LNCaP clone FGC (cell line): ENCODE results near the gene RAB22A.

ENCODE experiments used
- DNase-seq: peaks from one replicate; pipeline ENCODE4 v3.0.0-alpha.2; 2011; ENCODE audit warnings: low read depth
- H3K4me3 ChIP-seq: 2 replicates; pipeline ENCODE4 v1.5.1; 2011; ENCODE audit warnings: mild to moderate bottlenecking, low read depth, low read length, control low read depth
- TF ChIP-seq, protein P1 (sequence below): IDR thresholded peaks from 2 replicates; pipeline ENCODE4 v1.5.1; 2012; ENCODE audit warnings: mild to moderate bottlenecking; ENCODE audit not compliant: control insufficient read depth, insufficient read depth; ENCODE audit errors: extremely low read depth

The RAB22A gene

DNA sequence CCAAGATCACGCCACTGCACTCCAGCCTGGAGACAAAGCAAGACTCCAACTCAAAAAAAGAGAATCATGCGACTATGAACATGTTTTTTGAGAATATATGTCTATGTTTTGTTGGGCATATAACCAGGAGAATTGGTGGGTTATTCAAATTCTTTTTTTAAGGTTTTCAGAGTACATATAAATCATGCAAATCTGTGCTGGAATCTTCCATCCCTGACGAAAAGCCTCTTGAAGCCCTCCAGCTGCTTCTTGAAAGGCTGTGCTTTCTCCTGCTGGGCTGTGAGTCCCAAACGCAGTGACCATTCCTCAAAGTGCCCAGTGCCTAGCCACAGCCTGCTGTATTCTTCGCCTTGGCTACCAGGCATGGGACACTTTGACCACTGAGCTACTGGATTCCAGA, 9.2 kb upstream of the RAB22A start:
- TF ChIP-seq, protein P1, sequence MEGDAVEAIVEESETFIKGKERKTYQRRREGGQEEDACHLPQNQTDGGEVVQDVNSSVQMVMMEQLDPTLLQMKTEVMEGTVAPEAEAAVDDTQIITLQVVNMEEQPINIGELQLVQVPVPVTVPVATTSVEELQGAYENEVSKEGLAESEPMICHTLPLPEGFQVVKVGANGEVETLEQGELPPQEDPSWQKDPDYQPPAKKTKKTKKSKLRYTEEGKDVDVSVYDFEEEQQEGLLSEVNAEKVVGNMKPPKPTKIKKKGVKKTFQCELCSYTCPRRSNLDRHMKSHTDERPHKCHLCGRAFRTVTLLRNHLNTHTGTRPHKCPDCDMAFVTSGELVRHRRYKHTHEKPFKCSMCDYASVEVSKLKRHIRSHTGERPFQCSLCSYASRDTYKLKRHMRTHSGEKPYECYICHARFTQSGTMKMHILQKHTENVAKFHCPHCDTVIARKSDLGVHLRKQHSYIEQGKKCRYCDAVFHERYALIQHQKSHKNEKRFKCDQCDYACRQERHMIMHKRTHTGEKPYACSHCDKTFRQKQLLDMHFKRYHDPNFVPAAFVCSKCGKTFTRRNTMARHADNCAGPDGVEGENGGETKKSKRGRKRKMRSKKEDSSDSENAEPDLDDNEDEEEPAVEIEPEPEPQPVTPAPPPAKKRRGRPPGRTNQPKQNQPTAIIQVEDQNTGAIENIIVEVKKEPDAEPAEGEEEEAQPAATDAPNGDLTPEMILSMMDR: no peak
- no peak overlapping the region for H3K4me3 ChIP-seq
- DNase-seq: no peak

DNA sequence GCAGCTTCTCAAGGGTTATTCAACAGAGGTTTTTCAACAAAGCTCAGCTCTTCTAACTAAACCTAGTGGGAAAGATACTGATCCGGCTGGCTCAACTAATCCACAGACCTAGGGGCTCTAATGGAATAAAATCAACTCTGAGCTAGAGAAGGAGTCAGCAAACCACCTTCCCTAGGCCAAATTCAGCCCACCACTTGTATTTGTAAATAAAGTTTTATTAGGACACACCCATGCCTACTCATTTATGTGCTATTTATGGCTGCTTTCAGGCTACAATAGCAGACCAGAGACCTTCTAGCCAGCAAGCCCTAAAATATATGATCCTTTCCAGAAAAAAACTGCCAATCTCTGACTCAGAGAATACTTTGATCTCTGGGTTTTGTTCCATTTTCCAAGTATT, 6.0 kb upstream of the RAB22A start:
- no peak overlapping the region for H3K4me3 ChIP-seq
- TF ChIP-seq, protein P1: no peak
- DNase-seq: no peak

DNA sequence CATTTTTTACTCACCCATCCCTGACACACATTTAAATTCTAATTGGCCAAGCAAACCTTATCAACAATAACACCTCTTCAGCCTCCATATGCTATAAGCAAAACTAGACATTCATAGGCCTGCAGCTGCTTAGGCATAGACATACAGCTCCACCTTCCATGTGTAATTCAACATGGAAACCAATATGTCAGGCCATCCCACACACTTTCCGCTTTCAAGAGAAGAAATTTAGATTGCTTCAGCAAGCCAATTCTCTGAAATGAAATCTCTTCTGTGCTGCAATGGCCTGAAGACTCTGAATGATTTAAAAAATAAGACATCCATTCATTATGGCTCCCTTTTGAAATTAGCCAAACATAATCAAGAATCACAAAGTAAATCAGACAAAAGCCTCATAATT, 4.5 kb upstream of the RAB22A start:
- H3K4me3 ChIP-seq: no peak overlapping the region
- TF ChIP-seq, protein P1: no peak
- DNase-seq: no peak

DNA sequence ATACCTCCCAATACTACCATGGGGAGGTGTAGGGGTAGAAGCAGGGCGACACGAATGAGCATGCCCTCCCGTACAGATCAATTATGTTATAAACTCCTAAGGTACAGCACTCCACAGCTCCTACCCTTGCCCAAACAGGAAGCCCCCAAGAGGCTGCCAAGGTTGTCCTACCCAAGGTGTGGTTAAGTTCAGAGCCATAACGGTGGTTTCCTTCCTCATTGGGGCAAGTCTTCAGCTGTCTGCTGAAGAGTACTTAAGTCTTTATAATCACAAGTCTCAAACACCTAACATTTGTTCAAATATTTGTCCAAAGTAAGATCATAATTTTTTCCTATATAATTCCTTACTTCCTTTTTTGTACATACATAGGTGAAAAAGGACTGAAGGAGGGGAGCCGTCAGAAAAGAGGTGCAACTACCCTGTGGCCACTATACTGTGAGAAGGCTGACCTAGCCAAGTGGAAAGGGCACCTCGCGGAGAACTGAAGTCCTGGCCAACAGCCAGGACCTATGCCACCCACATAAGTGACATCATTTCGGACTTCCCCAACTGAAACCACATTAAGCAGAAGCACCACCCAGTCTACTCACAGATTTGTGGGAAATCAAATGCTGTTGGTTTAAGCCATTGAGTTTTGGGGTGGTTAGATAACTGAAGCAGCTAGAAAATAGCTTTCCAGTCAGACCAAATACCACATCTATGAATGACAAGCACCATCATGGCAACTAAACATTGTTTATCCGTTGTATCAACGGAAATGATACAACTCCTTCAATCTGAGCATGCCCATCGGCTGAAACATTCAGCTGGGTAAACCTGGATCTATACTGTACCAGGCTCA, 2.9 kb upstream of the RAB22A start:
- TF ChIP-seq, protein P1: no peak
- no peak overlapping the region for H3K4me3 ChIP-seq
- DNase-seq: no peak

DNA sequence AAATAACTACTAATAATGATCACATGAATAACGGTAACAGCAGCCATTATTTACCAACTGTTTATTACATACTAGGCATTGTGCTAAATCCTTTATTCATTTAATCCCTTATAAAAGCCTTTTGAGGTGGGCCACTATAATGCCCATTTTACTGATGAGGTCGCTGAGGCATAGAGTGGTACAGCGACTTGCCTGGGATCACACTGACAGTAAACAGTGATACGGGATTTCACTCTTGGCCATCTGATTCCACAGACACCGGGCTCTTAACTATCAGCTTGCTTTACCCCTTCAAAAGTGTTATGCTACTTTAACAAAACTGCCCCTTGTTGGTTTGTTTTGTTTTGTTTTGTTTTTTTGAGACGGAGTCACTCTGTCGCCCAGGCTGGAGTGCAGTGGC, 2.2 kb upstream of the RAB22A start:
- DNase-seq: no peak
- H3K4me3 ChIP-seq: no peak overlapping the region
- TF ChIP-seq, protein P1: no peak

DNA sequence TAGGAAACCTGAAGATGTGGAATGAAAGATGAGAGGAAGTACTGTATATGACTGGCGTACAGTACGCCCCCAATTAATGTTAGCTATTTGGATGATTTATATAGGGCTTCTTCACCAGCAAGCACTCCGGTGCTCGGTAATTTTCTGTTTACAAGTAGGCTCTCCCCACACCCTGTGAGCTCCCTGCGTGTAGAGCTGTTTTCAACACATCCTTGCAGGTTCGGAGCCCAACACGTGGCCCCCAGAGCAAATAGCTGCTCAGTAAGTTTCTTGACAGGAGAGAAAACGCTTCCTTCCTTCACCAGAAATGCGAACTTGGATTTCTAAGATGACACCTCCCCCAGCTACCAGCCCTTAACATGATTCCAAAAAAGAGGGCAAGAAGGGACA, 1.2 kb upstream of the RAB22A start:
- no peak for DNase-seq
- no peak overlapping the region for H3K4me3 ChIP-seq
- TF ChIP-seq, protein P1: no peak
